Vagina (tissue), 2 donors: ENCODE data around the gene RAB3B. TPM values are rescaled to one million over a fixed set of nuclear protein-coding genes. Genes with fewer than 3 reads are reported as not detected.

Experiments
- DNase-seq, 2 donors: peaks; one replicate each; pipeline ENCODE4 v3.0.0-alpha.2; 2017; ENCODE audit errors: extremely low spot score in 2 of 2
- H3K27ac ChIP-seq: fragments of 200-600 bp; sonication (generic); one replicate; pipeline ENCODE4 v1.5.1; 2019
- H3K27me3 ChIP-seq: fragments of 200-600 bp; sonication (generic); one replicate; pipeline ENCODE4 v1.5.1; 2019
- H3K36me3 ChIP-seq, 2 donors: fragments of 200-600 bp; sonication (generic); one replicate each; pipeline ENCODE4 v1.5.1; 2017 to 2019
- H3K4me1 ChIP-seq: fragments of 200-600 bp; sonication (generic); one replicate; pipeline ENCODE4 v1.5.1; 2019
- H3K4me3 ChIP-seq, 2 donors: fragments of 200-600 bp; sonication (generic); 1 replicate in 1 of 2; 2 replicates in 1 of 2; pipeline ENCODE4 v1.5.1; 2016 to 2019
- H3K9me3 ChIP-seq: fragments of 200-600 bp; sonication (generic); one replicate; pipeline ENCODE4 v1.5.1; 2019
- POLR2A ChIP-seq, 2 donors: fragments of 450-650 bp; IDR thresholded peaks; one replicate each; pipeline ENCODE4 v1.6.1; 2017; ENCODE audit warnings: antibody characterized with exemption in 2 of 2, mild to moderate bottlenecking in 2 of 2, moderate library complexity in 2 of 2
- POLR2AphosphoS5 ChIP-seq, 2 donors: sonication (generic); formaldehyde crosslinking; IDR thresholded peaks; one replicate each; pipeline ENCODE4 v1.9.0; 2017; ENCODE audit warnings: antibody characterized with exemption in 2 of 2, mild to moderate bottlenecking in 2 of 2, low read depth in 1 of 2; ENCODE audit not compliant: insufficient read depth in 1 of 2
- intact Hi-C: fragments of 100-400 bp; cut with DNase I; formaldehyde crosslinking; loops from one replicate; pipeline ENCODE4 v1.15.1; 2023
- total RNA-seq: library from RNA; depleted of rRNA; stranded (reverse); fragments of >200 nt; gene quantifications from one replicate; pipeline ENCODE4 v1.2.3, GENCODE V29; 2016
- TF ChIP-seq, protein P1 (sequence below), 3 experiments: fragments of 450-650 bp in 2 of 3; fragments of 200-600 bp in 1 of 3; sonication (generic) in 1 of 3; IDR thresholded peaks; one replicate each; pipeline ENCODE4 v1.5.1; 2017 to 2019; ENCODE audit warnings: antibody characterized with exemption in 3 of 3, mild to moderate bottlenecking in 2 of 3, moderate library complexity in 2 of 3

RAB3B gene
- total RNA-seq, 1 donor from 2014 or later, result 2.0 TPM

- TF ChIP-seq POLR2AphosphoS5 (IDR thresholded peaks at IDR 0.05; ENCODE audit: insufficient read depth in 1 of 2, low read depth in 1 of 2) (no peak), POLR2A (IDR thresholded peaks at IDR 0.05) (no peak)
- TF ChIP-seq, protein P1, sequence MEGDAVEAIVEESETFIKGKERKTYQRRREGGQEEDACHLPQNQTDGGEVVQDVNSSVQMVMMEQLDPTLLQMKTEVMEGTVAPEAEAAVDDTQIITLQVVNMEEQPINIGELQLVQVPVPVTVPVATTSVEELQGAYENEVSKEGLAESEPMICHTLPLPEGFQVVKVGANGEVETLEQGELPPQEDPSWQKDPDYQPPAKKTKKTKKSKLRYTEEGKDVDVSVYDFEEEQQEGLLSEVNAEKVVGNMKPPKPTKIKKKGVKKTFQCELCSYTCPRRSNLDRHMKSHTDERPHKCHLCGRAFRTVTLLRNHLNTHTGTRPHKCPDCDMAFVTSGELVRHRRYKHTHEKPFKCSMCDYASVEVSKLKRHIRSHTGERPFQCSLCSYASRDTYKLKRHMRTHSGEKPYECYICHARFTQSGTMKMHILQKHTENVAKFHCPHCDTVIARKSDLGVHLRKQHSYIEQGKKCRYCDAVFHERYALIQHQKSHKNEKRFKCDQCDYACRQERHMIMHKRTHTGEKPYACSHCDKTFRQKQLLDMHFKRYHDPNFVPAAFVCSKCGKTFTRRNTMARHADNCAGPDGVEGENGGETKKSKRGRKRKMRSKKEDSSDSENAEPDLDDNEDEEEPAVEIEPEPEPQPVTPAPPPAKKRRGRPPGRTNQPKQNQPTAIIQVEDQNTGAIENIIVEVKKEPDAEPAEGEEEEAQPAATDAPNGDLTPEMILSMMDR (IDR thresholded peaks at IDR 0.05), result no peak
- Histone ChIP-seq H3K4me3 (no peak overlapping the region), H3K36me3 (no peaks in the 10 kb centered on the region), H3K27ac (no peak overlapping the region), H3K4me1 (no peaks in the 10 kb centered on the region), H3K9me3 (no peaks in the 10 kb centered on the region), H3K27me3 (peaks cover 6% of the 10 kb centered on the region)
- intact Hi-C loops, result no loop called here
- no peak for DNase-seq
Measured at GRCh38 chr1:51988254-51988653, 2.2 kb downstream of the RAB3B start.

GRCh38 chr1:51986718-51987117 lies 3.8 kb downstream of the RAB3B start:
- Histone ChIP-seq H3K36me3 (no peaks in the 10 kb centered on the region), H3K27ac (no peak overlapping the region), H3K4me3 (no peak overlapping the region), H3K4me1 (no peaks in the 10 kb centered on the region), H3K9me3 (no peaks in the 10 kb centered on the region), H3K27me3 (peaks cover 6% of the 10 kb centered on the region)
- TF ChIP-seq POLR2A (IDR thresholded peaks at IDR 0.05), result no peak
- TF ChIP-seq, protein P1 (IDR thresholded peaks at IDR 0.05), result no peak
- TF ChIP-seq POLR2AphosphoS5 (IDR thresholded peaks at IDR 0.05; ENCODE audit: insufficient read depth in 1 of 2, low read depth in 1 of 2), result no peak
- intact Hi-C loops, result no loop called here
- no peak for DNase-seq

- DNase-seq, result no peak
- intact Hi-C loops, result no loop called here
- H3K36me3 ChIP-seq, result no peaks in the 10 kb centered on the region
- no peak overlapping the region for H3K27ac ChIP-seq
- H3K27me3 ChIP-seq, result no peaks in the 10 kb centered on the region
- no peak overlapping the region for H3K4me3 ChIP-seq
- TF ChIP-seq, protein P1 (IDR thresholded peaks at IDR 0.05), result no peak
- no peak for TF ChIP-seq POLR2A (IDR thresholded peaks at IDR 0.05)
- TF ChIP-seq POLR2AphosphoS5 (IDR thresholded peaks at IDR 0.05; ENCODE audit: insufficient read depth in 1 of 2, low read depth in 1 of 2), result no peak
- no peaks in the 10 kb centered on the region for H3K9me3 ChIP-seq
- H3K4me1 ChIP-seq, result no peaks in the 10 kb centered on the region
Measured at GRCh38 chr1:51982161-51982560, 8.3 kb downstream of the RAB3B start.

- DNase-seq, result no peak
- TF ChIP-seq POLR2AphosphoS5 (IDR thresholded peaks at IDR 0.05; ENCODE audit: insufficient read depth in 1 of 2, low read depth in 1 of 2), result no peak
- TF ChIP-seq POLR2A (IDR thresholded peaks at IDR 0.05), result no peak
- TF ChIP-seq, protein P1 (IDR thresholded peaks at IDR 0.05), result no peak
- Histone ChIP-seq H3K27me3 (no peaks in the 10 kb centered on the region), H3K36me3 (no peaks in the 10 kb centered on the region), H3K9me3 (no peaks in the 10 kb centered on the region), H3K4me1 (no peaks in the 10 kb centered on the region), H3K27ac (no peak overlapping the region), H3K4me3 (no peak overlapping the region)
- intact Hi-C loops, result no loop called here
Measured at GRCh38 chr1:51981555-51981954, 8.9 kb downstream of the RAB3B start.

- TF ChIP-seq, protein P1 (IDR thresholded peaks at IDR 0.05), result no peak
- TF ChIP-seq POLR2AphosphoS5 (IDR thresholded peaks at IDR 0.05; ENCODE audit: insufficient read depth in 1 of 2, low read depth in 1 of 2) (no peak), POLR2A (IDR thresholded peaks at IDR 0.05) (no peak)
- H3K9me3 ChIP-seq, result no peaks in the 10 kb centered on the region
Measured at GRCh38 chr1:51978099-51978498, 12.4 kb downstream of the RAB3B start.

More at GRCh38 chr1:51978099-51978498, 12.4 kb downstream of the RAB3B start:
- no peak overlapping the region for H3K27ac ChIP-seq
- H3K4me1 ChIP-seq, result no peaks in the 10 kb centered on the region
- DNase-seq, result no peak
- no peak overlapping the region for H3K4me3 ChIP-seq
- no peaks in the 10 kb centered on the region for H3K27me3 ChIP-seq
- no peaks in the 10 kb centered on the region for H3K36me3 ChIP-seq
- intact Hi-C loops, result no loop called here
